ENCODE results near the gene CEBPE. TPM values are rescaled to one million over a fixed set of nuclear protein-coding genes. Genes with fewer than 3 reads are reported as not detected.
A peak's percentile ranks its signal among the peaks of the same experiment; 100 is the strongest.

CEBPE gene
- total RNA-seq, 3 donors from 2014 or later, result 0.32 TPM; not detected in 2

DNA sequence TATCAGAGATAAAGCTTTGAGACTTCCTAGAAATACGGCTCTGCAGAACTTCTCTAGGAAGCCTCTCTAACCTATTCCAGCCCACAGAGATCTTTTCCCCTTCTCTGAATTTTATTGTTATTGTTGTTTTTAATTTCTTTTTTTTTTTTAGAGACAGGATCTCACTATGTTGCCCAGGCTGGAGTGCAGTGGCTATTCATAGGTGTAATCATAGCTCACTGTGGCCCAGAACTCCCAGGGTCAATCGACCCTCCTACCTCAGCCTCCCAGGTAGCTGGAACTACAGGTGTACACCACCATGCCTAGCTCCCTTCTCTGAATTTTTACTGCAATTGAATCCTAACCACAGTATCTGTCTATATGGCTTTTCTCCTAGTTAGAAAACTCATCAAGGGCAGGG lies 44.8 kb upstream of the CEBPE start:
- Histone ChIP-seq H3K36me3 (no peaks in the 10 kb centered on the region), H3K4me3 (no peak overlapping the region), H3K9me3 (no peaks in the 10 kb centered on the region), H3K27me3 (no peaks in the 10 kb centered on the region), H3K27ac (peak overlapping the region; percentile 3 to 5), H3K4me1 (no peaks in the 10 kb centered on the region)
- TF ChIP-seq POLR2A (IDR thresholded peaks at IDR 0.05) (no peak), POLR2AphosphoS5 (IDR thresholded peaks at IDR 0.05) (no peak)
- TF ChIP-seq, protein P1, sequence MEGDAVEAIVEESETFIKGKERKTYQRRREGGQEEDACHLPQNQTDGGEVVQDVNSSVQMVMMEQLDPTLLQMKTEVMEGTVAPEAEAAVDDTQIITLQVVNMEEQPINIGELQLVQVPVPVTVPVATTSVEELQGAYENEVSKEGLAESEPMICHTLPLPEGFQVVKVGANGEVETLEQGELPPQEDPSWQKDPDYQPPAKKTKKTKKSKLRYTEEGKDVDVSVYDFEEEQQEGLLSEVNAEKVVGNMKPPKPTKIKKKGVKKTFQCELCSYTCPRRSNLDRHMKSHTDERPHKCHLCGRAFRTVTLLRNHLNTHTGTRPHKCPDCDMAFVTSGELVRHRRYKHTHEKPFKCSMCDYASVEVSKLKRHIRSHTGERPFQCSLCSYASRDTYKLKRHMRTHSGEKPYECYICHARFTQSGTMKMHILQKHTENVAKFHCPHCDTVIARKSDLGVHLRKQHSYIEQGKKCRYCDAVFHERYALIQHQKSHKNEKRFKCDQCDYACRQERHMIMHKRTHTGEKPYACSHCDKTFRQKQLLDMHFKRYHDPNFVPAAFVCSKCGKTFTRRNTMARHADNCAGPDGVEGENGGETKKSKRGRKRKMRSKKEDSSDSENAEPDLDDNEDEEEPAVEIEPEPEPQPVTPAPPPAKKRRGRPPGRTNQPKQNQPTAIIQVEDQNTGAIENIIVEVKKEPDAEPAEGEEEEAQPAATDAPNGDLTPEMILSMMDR (IDR thresholded peaks at IDR 0.05), result no peak
- intact Hi-C loops (cut with DNase I; ENCODE audit: low total_unique reads), result no loop called here
- no peak for DNase-seq (ENCODE audit: low spot score in 2 of 2)

DNA sequence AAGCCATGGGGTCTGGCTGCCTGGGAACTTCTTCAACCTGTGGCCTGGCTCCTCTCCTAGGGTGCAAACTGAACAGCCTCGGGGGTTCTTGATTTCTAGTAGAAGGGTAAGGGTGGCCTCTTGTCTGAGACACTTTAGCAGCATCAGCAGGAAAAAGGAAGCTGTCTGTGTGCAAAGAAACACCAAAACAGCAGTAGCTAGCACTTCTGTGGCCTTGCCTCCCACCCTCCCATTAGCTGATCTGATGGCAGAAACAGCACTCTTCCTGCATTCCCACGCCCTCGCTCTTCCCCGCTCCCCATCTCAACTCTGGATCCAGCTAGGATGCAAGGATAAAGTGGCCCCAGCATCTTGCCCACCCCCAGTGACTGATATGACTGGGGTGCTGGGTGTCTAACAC lies 43.7 kb upstream of the CEBPE start:
- H3K4me1 ChIP-seq, result no peaks in the 10 kb centered on the region
- H3K36me3 ChIP-seq, result no peaks in the 10 kb centered on the region
- no peak overlapping the region for H3K4me3 ChIP-seq
- H3K27ac ChIP-seq, result peak overlapping the region; percentile 21 to 26
- DNase-seq (ENCODE audit: low spot score in 2 of 2), result no peak
- H3K27me3 ChIP-seq, result no peaks in the 10 kb centered on the region
- TF ChIP-seq POLR2A (IDR thresholded peaks at IDR 0.05) (no peak), POLR2AphosphoS5 (IDR thresholded peaks at IDR 0.05) (no peak)
- TF ChIP-seq, protein P1 (IDR thresholded peaks at IDR 0.05), result no peak
- intact Hi-C loops (cut with DNase I; ENCODE audit: low total_unique reads), result no loop called here
- H3K9me3 ChIP-seq, result no peaks in the 10 kb centered on the region

DNA sequence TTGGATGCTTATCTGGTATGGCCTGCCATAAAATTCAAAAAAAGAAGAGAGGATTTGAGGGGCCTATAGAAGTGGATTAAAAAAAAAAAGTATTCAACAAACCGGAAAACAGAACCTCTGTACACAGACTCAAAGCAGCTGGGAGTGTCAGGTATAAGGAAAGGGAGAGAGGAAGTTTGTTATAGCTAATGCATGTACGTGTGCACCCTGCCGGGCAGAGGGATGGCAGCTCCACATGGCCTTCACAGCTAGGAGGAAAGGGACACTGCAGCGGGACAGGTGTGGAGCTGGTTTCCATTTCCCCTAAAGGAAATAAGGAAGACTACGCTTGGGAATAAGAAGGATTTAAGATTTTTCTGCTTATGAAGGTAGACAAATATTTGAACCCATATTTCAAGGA lies 43.0 kb upstream of the CEBPE start:
- Histone ChIP-seq H3K27ac (peak overlapping the region in 1 of 2 donors; percentile 26), H3K27me3 (no peaks in the 10 kb centered on the region), H3K4me1 (no peaks in the 10 kb centered on the region), H3K4me3 (no peak overlapping the region), H3K36me3 (no peaks in the 10 kb centered on the region), H3K9me3 (no peaks in the 10 kb centered on the region)
- intact Hi-C loops (cut with DNase I; ENCODE audit: low total_unique reads), result no loop called here
- TF ChIP-seq POLR2AphosphoS5 (IDR thresholded peaks at IDR 0.05) (no peak), POLR2A (IDR thresholded peaks at IDR 0.05) (no peak)
- TF ChIP-seq, protein P1 (IDR thresholded peaks at IDR 0.05), result no peak
- DNase-seq (ENCODE audit: low spot score in 2 of 2), result no peak

DNA sequence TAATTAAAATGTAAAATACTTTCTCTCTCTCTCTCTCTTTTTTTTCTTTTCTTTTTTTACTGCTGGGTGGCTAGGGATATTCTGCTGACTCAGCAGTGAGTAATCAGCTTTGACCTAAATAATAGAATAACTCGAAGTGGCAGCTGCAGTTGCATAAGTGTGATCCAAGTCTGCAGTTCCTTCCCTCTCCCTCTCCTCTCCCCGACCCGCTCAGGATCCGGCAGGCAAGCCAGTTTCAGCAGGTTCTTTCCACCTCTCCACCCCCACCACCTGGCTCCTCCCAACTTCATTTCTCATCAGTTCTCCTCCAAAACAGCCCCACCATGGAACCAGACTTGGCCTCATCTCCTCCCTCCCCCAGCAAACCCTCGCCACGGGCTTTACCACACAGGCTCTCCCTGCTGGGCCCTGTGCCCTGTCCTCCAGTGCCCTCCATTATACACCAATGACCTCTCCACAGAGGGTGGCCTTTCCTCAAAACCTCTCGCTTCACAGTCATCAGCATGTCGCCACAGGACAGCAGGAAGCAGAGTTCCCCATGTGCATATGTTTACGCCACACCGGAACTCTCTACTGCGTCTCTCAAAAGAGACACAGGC lies 42.0 kb upstream of the CEBPE start:
- TF ChIP-seq POLR2AphosphoS5 (IDR thresholded peaks at IDR 0.05) (no peak), POLR2A (IDR thresholded peaks at IDR 0.05) (no peak)
- TF ChIP-seq, protein P1 (IDR thresholded peaks at IDR 0.05), result no peak
- intact Hi-C loops (cut with DNase I; ENCODE audit: low total_unique reads), result no loop called here
- peak; percentile 65 to 66 for DNase-seq (ENCODE audit: low spot score in 2 of 2)
- H3K36me3 ChIP-seq, result no peaks in the 10 kb centered on the region
- no peak overlapping the region for H3K4me3 ChIP-seq
- peak overlapping the region; percentile 71 to 80 for H3K27ac ChIP-seq
- H3K27me3 ChIP-seq, result no peaks in the 10 kb centered on the region
- H3K4me1 ChIP-seq, result no peaks in the 10 kb centered on the region
- H3K9me3 ChIP-seq, result no peaks in the 10 kb centered on the region

DNA sequence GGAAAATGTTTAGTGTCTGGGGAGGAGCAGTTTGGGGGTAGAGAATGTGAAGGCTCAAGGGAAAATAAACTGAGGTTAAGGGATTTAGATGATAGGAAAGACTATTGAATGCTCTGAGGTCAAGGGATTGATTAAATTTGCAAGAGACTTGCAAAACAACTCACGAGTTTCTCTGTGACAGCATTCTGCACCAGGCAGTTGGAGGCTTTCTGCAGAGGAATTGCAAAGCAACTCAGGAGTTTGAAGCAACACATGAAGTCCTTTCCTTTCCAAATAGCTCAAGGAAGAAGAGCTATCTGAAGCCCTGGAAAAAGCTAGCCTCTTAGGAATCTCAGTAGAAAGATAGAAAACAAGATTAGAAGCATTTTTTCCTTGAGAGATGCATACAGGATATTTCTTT lies 40.5 kb upstream of the CEBPE start:
- no peaks in the 10 kb centered on the region for H3K9me3 ChIP-seq
- peak overlapping the region; percentile 70 to 71 for H3K27ac ChIP-seq
- intact Hi-C loops (cut with DNase I; ENCODE audit: low total_unique reads), result no loop called here
- no peak for TF ChIP-seq POLR2A (IDR thresholded peaks at IDR 0.05)
- no peak for TF ChIP-seq POLR2AphosphoS5 (IDR thresholded peaks at IDR 0.05)
- TF ChIP-seq, protein P1 (IDR thresholded peaks at IDR 0.05), result no peak
- no peaks in the 10 kb centered on the region for H3K27me3 ChIP-seq
- no peaks in the 10 kb centered on the region for H3K36me3 ChIP-seq
- no peak overlapping the region for H3K4me3 ChIP-seq
- DNase-seq (ENCODE audit: low spot score in 2 of 2), result no peak
- no peaks in the 10 kb centered on the region for H3K4me1 ChIP-seq

Measured in breast epithelium (tissue), 4 donors.